SHP77 (cell line): ENCODE data around the gene UBR2.

ENCODE experiments used
- DNase-seq, 2 experiments: peaks; one replicate each; lab custom pipeline; 2025; lab: John Stamatoyannopoulos, UW

The UBR2 gene

GRCh38 chr6:42563697-42564505 lies at the start of gene UBR2:
Gene UBR2, plus strand, starts transcription at chr6:42564029. Its CDS starts 291 bp downstream, at chr6:42564320.
- peak; percentile 97 to 99 for DNase-seq

DNA sequence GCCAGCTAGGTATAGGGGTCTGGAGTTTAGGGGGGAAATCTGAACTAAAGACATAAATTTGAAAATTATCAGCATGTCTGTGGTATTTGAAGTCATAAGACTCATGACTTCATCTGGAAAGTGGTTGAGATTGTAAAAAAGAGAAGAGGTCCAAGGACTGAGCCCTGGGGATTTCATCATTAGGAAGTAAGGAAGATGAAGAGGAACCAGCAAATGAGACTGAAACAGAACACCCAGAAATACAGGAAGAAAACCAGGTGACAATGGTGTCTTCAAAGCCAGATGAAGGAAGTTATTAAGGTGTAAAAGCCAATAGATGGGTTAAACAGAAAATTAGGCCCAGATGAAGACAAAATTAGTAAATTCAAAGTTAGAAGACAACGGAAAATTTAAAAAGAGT lies 49.1 kb upstream of the UBR2 start:
- no peak for DNase-seq

DNA sequence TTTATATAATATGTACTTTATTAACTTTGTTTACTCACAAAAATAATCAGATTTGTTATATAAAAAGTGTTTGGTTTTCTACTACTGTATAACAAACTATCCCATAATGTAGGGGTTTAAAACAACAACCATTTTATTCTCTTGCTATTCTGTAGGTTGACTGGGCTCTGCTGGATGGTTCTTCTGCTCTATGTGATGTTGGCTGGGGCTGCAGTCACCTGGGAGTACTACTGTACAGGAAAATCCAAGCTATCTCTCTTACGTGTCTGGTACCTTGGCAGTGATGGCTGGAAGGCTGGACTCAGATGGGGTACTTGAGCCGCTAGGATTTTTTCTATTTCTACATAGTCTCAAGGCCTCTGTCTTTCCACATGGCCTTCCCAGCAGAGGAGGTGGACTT lies 44.0 kb upstream of the UBR2 start:
- no peak for DNase-seq

DNA sequence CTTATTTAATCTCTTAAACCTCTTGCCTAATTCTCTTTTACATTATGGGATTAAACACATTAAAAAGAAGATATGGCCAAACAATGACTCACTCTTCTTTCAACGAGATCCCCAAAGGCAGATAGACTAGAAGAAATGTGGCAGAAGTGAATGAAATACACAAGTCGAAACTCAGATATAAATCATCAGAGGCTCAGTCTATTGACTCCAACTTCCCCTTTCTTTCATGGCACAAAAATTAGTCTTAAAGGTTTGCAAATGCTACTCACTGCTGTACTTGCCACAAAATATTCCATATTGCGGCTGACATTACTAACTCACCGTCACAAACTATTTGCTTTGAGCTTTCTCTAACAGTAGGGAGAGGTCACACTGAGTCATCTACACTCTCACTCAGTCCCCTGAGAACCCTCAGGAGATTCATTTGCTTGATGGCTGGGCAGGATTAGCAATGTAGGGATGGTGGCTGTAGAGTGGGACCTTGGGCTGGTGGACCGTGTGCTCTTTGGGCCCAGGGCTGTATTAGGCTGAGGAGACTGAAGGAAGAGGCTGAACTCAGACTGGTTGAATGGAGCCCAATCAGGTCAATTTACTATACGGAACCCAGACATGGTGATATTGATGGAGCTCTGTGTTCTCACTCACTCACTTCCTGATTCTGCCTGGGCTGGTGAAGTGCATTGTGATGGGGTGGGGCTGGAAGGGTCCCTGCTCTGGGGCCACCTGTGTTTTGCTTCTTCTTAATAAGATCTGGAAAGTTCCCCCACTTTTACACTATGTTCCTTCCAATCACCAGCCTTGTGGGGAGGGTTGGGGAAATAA lies 42.8 kb upstream of the UBR2 start:
- DNase-seq: no peak

DNA sequence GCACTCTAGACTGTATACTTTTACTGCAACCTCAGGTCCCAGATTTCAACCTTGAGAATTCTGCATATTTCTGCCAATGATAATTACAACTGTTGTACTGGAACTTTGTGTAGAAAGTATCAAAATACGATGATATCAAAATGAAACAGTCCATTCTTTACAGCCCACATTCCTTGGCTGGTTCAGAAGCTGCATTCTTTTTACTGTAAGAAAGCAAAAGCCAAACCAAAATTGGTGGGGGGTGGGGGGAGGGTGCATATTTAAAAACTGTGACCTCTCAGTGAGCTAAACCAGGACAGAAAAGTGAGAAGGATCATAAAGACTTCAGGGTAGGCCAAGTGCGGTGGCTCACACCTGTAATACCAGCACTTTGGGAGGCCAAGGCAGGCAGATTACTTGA lies 41.8 kb upstream of the UBR2 start:
- no peak for DNase-seq

DNA sequence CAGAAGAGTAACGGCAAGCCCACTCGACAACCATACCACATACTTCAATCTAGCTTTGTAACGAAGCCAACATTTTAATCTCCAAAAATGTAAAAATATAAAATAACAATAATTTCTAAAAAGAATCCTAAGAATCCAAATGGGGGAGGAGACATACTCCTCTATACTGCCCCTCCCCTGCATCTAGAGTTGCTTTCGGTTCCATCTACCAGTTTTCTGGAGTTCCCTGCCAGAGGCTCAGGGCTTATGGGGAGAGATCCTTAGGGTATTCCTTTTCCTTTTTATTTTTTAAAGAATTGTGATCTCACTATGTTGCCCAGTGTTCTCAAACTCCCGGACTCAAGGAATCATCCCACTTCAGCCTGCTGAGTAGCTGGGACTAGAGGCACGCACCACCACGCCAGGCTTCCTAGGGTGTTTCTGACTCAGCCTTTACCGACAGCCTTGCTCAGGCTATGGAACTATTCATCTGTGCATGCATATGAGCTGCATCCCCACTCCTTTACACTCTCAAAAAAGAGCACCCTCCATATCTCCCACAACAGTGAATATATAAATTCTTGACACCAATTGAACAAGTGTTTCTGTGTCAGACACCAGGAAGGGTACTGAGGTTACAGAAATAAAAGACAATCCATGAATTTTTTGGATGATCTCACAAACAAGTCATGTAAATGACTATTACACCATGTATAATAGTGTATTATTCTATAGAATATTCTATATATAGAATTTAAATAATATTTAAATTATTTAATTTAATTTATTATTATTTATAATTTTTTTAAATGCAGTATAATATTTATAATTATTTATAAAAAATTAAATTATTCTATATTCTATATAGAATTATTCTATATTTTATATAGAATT lies 40.7 kb upstream of the UBR2 start:
- no peak for DNase-seq

- DNase-seq: no peak
Observed at GRCh38 chr6:42525206-42525605, 38.6 kb upstream of the UBR2 start.

DNA sequence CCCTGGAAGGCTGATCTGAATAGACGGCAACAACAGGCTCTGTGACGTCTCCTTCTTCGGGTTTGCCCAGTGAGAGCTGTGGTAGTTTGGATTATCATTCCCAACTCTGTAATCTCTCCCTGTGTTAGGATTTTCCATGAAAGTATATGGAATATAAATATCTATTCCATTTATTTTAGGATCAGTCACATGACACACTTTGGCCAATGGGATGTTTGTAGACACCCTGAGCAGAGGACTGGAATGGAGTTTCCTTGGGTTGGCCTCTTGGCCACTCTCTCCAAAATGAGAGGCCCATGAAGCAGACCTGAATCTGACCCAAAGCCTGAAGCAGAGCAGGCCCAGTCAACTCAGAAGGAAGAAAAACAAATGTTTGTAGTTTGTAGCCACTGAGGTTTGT lies 37.2 kb upstream of the UBR2 start:
- no peak for DNase-seq

GRCh38 chr6:42527204-42527603 lies 36.6 kb upstream of the UBR2 start:
- no peak for DNase-seq

DNA sequence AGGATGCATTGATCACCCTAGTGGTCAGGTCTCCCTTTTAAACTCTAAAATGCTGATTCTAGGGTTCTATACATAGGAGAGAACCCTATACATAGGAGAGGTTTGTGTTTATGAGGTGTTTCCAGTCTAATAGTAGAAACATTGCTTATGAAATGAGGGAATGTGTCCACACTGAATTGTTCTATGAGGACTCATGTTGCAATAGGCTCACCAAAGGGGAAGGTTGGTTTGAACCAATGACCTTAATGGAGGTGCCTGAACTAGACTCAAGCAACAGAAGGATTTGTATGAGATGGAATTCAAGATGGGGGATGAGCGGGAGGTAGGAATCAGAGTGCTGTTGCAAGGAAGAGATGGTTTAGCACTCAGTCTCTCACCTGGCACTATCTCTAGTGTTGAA lies 33.5 kb upstream of the UBR2 start:
- DNase-seq: no peak

GRCh38 chr6:42530751-42531150 lies 33.1 kb upstream of the UBR2 start:
- DNase-seq: no peak

DNA sequence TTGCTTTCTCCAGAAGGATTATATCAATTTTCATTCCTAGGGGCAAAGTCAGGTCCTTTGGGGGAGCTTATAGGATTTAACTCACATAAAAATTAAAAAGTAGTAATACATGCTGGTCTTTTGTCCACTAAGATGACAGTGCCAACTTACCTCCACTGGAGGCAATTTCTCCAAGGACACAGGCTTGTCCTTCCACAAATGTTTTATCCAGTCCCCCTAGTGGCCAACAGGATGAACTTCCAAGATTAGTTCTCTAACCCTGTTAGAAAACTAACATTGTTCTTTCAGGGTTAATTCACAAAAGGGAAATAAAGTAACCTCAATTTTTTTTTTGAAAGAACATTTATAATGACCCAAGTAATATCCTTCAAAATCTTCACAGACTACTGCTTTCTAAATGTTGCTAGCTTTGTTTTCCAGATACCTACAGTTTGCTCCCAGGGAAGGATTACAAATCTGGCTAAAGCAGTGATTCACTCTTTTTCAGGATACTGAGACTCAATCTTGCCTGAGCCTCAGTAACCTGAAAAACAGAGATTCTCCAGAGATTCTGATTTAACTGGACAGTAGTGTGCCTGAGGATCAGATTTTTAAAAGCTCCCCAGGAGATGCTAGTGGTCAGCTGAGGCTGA lies 31.7 kb upstream of the UBR2 start:
- DNase-seq: peak; percentile 61 to 75

GRCh38 chr6:42533794-42534193 lies 30.0 kb upstream of the UBR2 start:
- no peak for DNase-seq

DNA sequence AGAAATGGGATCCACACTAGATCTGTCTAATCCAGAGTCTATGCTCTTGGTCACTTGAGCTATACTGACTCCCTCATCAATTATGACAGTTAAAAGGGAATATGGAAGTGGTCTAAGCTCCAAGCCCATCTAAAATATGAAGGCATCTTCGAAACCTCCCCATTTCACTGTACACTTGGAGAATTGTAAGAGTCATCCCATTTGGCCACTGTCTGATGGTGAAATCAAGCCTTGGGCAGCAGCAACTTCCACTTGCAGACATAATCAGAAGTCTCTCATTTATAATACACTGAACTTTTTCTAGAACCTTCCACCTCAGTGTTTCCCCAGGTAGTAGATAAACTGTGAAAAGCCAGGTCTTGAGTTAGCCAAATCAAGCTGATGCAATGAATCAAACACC lies 26.3 kb upstream of the UBR2 start:
- DNase-seq: no peak

- DNase-seq: no peak
Observed at GRCh38 chr6:42539135-42539534, 24.7 kb upstream of the UBR2 start.

GRCh38 chr6:42545226-42545773 lies 18.5 kb upstream of the UBR2 start:
- DNase-seq: peak in 1 of 2 experiments; percentile 38

GRCh38 chr6:42547407-42548329 lies 16.2 kb upstream of the UBR2 start:
- DNase-seq: peak; percentile 76 to 80

DNA sequence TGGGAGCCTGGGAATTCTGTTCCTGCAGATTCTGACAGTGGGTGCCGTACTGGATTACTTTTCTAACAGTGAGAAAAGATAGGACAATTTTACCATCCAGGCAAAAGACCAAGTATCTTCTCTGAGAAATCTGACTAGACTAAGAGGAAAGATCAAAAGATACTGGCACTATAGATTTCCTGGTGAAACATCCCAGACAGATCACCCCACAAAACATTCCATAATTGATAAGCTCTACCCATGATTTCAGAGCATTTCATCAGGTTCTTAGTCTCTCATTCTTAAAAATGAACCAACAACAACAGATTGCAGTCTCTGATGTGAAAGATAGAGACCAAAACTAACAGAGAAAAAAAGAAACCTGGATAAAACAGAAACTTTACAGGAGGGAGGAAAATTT lies 13.6 kb upstream of the UBR2 start:
- DNase-seq: no peak

- no peak for DNase-seq
Observed at GRCh38 chr6:42551217-42551616, 12.6 kb upstream of the UBR2 start.

GRCh38 chr6:42552380-42552779 lies 11.4 kb upstream of the UBR2 start:
- no peak for DNase-seq
